H1 (cell line): ENCODE results near the gene GIT1. TPM values are rescaled to one million over a fixed set of nuclear protein-coding genes. Genes with fewer than 3 reads are reported as not detected.

Experiments
- CTCF ChIA-PET: fragments of 300-600 bp; sonication (Branson Sonifier 250); formaldehyde crosslinking; loops from one replicate; lab custom pipeline; 2021; ENCODE audit not compliant: partially characterized antibody; lab: Charles Lee
- POLR2A ChIA-PET: fragments of 300-600 bp; sonication (Branson Sonifier 250); formaldehyde crosslinking; loops from one replicate; lab custom pipeline; 2021; ENCODE audit warnings: inconsistent platforms; ENCODE audit not compliant: partially characterized antibody; lab: Charles Lee
- DNase-seq, 2 experiments: peaks; one replicate each; pipeline versions ENCODE4 v3.0.0 to v3.0.0-alpha.2; 2010 to 2022; ENCODE audit warnings: low spot score in 2 of 2, low read depth in 1 of 2, mixed read lengths in 1 of 2
- FAIRE-seq: peaks from 2 replicates; lab custom pipeline; 2011; peaks lifted over from hg19 to GRCh38; lab: Jason Lieb, UNC
- H2AFZ ChIP-seq: 2 replicates; pipeline ENCODE4 v1.8.1; 2012; ENCODE audit warnings: low read length, inconsistent platforms
- H2AK5ac ChIP-seq: 2 replicates; pipeline ENCODE4 v1.6.1; 2013; ENCODE audit warnings: low read depth, low read length
- H2BK120ac ChIP-seq: replicated peaks from 2 replicates; pipeline ENCODE3; 2013; ENCODE audit warnings: low read depth, low read length, inconsistent platforms
- H2BK12ac ChIP-seq: 2 replicates; pipeline ENCODE4 v1.6.1; 2013; ENCODE audit warnings: low read depth, low read length
- H2BK15ac ChIP-seq: 2 replicates; pipeline ENCODE4 v1.6.1; 2013; ENCODE audit warnings: low read length
- H2BK20ac ChIP-seq: 2 replicates; pipeline ENCODE4 v1.6.1; 2013; ENCODE audit warnings: low read length
- H2BK5ac ChIP-seq: 2 replicates; pipeline ENCODE4 v1.6.1; 2013; ENCODE audit warnings: low read depth, low read length
- H3K14ac ChIP-seq: 2 replicates; pipeline ENCODE4 v1.6.1; 2013; ENCODE audit warnings: inconsistent platforms; ENCODE audit not compliant: insufficient read length
- H3K18ac ChIP-seq: 2 replicates; pipeline ENCODE4 v1.6.1; 2013; ENCODE audit warnings: low read length; ENCODE audit errors: extremely low read depth
- H3K23ac ChIP-seq: 2 replicates; pipeline ENCODE4 v1.6.1; 2013; ENCODE audit warnings: inconsistent platforms; ENCODE audit not compliant: insufficient read length
- H3K23me2 ChIP-seq: 2 replicates; pipeline ENCODE4 v1.6.1; 2013; ENCODE audit warnings: low read depth, low read length
- H3K27ac ChIP-seq: 2 replicates; pipeline ENCODE4 v1.6.1; 2011; ENCODE audit warnings: low read depth, low read length, inconsistent platforms
- H3K27me3 ChIP-seq, 4 experiments: replicated peaks in 1 of 4; 1 replicate in 1 of 4; 2 replicates in 3 of 4; pipeline versions ENCODE4 v1.6.1 to v1.8.1; 2011 to 2013; ENCODE audit warnings: low read length in 3 of 4, mild to moderate bottlenecking in 3 of 4, inconsistent platforms in 2 of 4, mixed read lengths in 2 of 4, moderate library complexity in 1 of 4; ENCODE audit not compliant: control insufficient read depth in 3 of 4, insufficient read depth in 3 of 4; ENCODE audit errors: extremely low read depth in 1 of 4
- H3K36me3 ChIP-seq, 4 experiments: 2 replicates each; pipeline versions ENCODE4 v1.6.1 to v1.8.1; 2011 to 2013; ENCODE audit warnings: mild to moderate bottlenecking in 4 of 4, low read length in 3 of 4, moderate library complexity in 2 of 4, control low read depth in 1 of 4, inconsistent platforms in 1 of 4; ENCODE audit not compliant: insufficient read depth in 4 of 4, control insufficient read depth in 2 of 4
- H3K4ac ChIP-seq: replicated peaks from 2 replicates; pipeline ENCODE3; 2013; ENCODE audit warnings: low read length, low read depth, mixed read lengths, inconsistent platforms; ENCODE audit not compliant: insufficient read length
- H3K4me1 ChIP-seq, 4 experiments: replicated peaks in 1 of 4; 1 replicate in 1 of 4; 2 replicates in 3 of 4; pipeline versions ENCODE4 v1.6.1 to v1.8.1; 2011 to 2013; ENCODE audit warnings: low read length in 3 of 4, inconsistent platforms in 2 of 4, mixed read lengths in 1 of 4; ENCODE audit not compliant: insufficient read depth in 4 of 4, control insufficient read depth in 3 of 4
- H3K4me2 ChIP-seq, 2 experiments: 2 replicates each; pipeline versions ENCODE4 v1.6.1 to v1.8.1; 2011 to 2013; ENCODE audit warnings: low read depth in 2 of 2, low read length in 2 of 2, control low read depth in 1 of 2, inconsistent platforms in 1 of 2, mild to moderate bottlenecking in 1 of 2; ENCODE audit not compliant: insufficient read depth in 1 of 2
- H3K4me3 ChIP-seq, 4 experiments: fragments of 200-600, 300-600 bp in 1 of 4; sonication (generic), shearing (Covaris generic), sonication (Bioruptor Twin) in 1 of 4; 2 replicates each; pipeline versions ENCODE4 v1.5.1 to v1.8.1; 2011 to 2016; ENCODE audit warnings: low read length in 4 of 4, low read depth in 3 of 4, control low read depth in 2 of 4, inconsistent platforms in 2 of 4, mild to moderate bottlenecking in 2 of 4, mixed read lengths in 1 of 4, moderate library complexity in 1 of 4; ENCODE audit not compliant: insufficient read depth in 2 of 4; ENCODE audit errors: extremely low read depth in 1 of 4
- H3K56ac ChIP-seq: replicated peaks from 2 replicates; pipeline ENCODE3; 2013; ENCODE audit warnings: low read depth, mild to moderate bottlenecking, mixed read lengths, low read length, inconsistent platforms; ENCODE audit not compliant: insufficient read length
- H3K79me1 ChIP-seq: 2 replicates; pipeline ENCODE4 v1.6.1; 2013; ENCODE audit warnings: low read depth, low read length, control low read depth
- H3K79me2 ChIP-seq, 2 experiments: 2 replicates each; pipeline versions ENCODE4 v1.6.1 to v1.8.1; 2012 to 2013; ENCODE audit warnings: low read length in 2 of 2, mild to moderate bottlenecking in 2 of 2, inconsistent platforms in 1 of 2; ENCODE audit not compliant: insufficient read depth in 2 of 2, control insufficient read depth in 1 of 2
- H3K9ac ChIP-seq, 4 experiments: replicated peaks in 1 of 4; 1 replicate in 1 of 4; 2 replicates in 3 of 4; pipeline versions ENCODE4 v1.6.1 to v1.8.1; 2011 to 2013; ENCODE audit warnings: low read depth in 3 of 4, low read length in 3 of 4, control low read depth in 2 of 4, mild to moderate bottlenecking in 2 of 4, moderate library complexity in 2 of 4, inconsistent platforms in 1 of 4; ENCODE audit errors: extremely low read depth in 1 of 4
- H3K9me3 ChIP-seq, 2 experiments: 2 replicates each; pipeline versions ENCODE4 v1.6.1 to v1.8.1; 2012 to 2013; ENCODE audit warnings: mild to moderate bottlenecking in 2 of 2, moderate library complexity in 2 of 2, control low read depth in 1 of 2, inconsistent platforms in 1 of 2, low read depth in 1 of 2, low read length in 1 of 2, mixed read lengths in 1 of 2; ENCODE audit not compliant: insufficient read depth in 2 of 2
- H4K20me1 ChIP-seq, 2 experiments: replicated peaks in 1 of 2; 2 replicates each; pipeline versions ENCODE3 to v1.8.1; 2011 to 2013; ENCODE audit warnings: inconsistent platforms in 2 of 2, low read length in 2 of 2, mild to moderate bottlenecking in 1 of 2; ENCODE audit not compliant: insufficient read depth in 2 of 2, control insufficient read depth in 1 of 2
- H4K5ac ChIP-seq: 2 replicates; pipeline ENCODE4 v1.6.1; 2013; ENCODE audit warnings: low read length, low read depth, mixed read lengths, inconsistent platforms; ENCODE audit not compliant: insufficient read length
- H4K8ac ChIP-seq: 2 replicates; pipeline ENCODE4 v1.8.0; 2013; ENCODE audit warnings: mild to moderate bottlenecking, moderate library complexity, low read length, inconsistent platforms; ENCODE audit not compliant: insufficient read depth; ENCODE audit errors: extremely low read depth
- H4K91ac ChIP-seq: replicated peaks from 2 replicates; pipeline ENCODE3; 2013; ENCODE audit warnings: low read length, mixed read lengths, inconsistent platforms; ENCODE audit not compliant: insufficient read length
- ATF2 ChIP-seq: IDR thresholded peaks from 2 replicates; pipeline ENCODE4 v1.6.1; 2012; ENCODE audit warnings: low read length, inconsistent platforms
- BRCA1 ChIP-seq: IDR thresholded peaks from 2 replicates; pipeline ENCODE4 v1.6.1; 2012; ENCODE audit warnings: low read depth, low read length, improper control_type of control experiment
- CTCF ChIP-seq, 3 experiments: IDR thresholded peaks; 1 replicate in 2 of 3; 2 replicates in 1 of 3; pipeline versions ENCODE4 v1.5.1 to v1.6.1; 2011; ENCODE audit warnings: low read length in 3 of 3, mild to moderate bottlenecking in 3 of 3, inconsistent platforms in 2 of 3, low read depth in 1 of 3, moderate library complexity in 1 of 3; ENCODE audit not compliant: insufficient read depth in 1 of 3; ENCODE audit errors: control extremely low read depth in 1 of 3
- PHF8 ChIP-seq: fragments of 200-600 bp; sonication (generic); conservative IDR thresholded peaks from 2 replicates; pipeline ENCODE4 v1.7.1; 2012; ENCODE audit warnings: low read depth, mild to moderate bottlenecking, inconsistent platforms, low read length, moderate library complexity
- POU5F1 ChIP-seq: IDR thresholded peaks from 2 replicates; pipeline ENCODE4 v1.6.1; 2011; ENCODE audit warnings: low read depth, mild to moderate bottlenecking, low read length, moderate library complexity
- RBBP5 ChIP-seq: IDR thresholded peaks from 2 replicates; pipeline ENCODE4 v1.7.1; 2012; ENCODE audit warnings: low read depth, mild to moderate bottlenecking, inconsistent platforms, low read length, moderate library complexity, borderline replicate concordance
- RNF2 ChIP-seq: fragments of 200-900, 300-1000 bp; sonication (generic); IDR thresholded peaks from 2 replicates; pipeline ENCODE4 v1.7.1; 2016; ENCODE audit warnings: borderline replicate concordance, low read depth, mild to moderate bottlenecking, antibody characterized with exemption, low read length; ENCODE audit not compliant: poor library complexity, severe bottlenecking; ENCODE audit errors: missing control alignments
- SAP30 ChIP-seq: fragments of 300-600 bp; sonication (generic); IDR thresholded peaks from 2 replicates; pipeline ENCODE4 v1.7.1; 2012; ENCODE audit warnings: low read length, moderate library complexity, mild to moderate bottlenecking, inconsistent platforms; ENCODE audit not compliant: insufficient read depth, insufficient replicate concordance
- SIX5 ChIP-seq: IDR thresholded peaks from 2 replicates; pipeline ENCODE4 v1.6.1; 2011; ENCODE audit warnings: mild to moderate bottlenecking, low read depth, low read length
- polyA plus RNA-seq, 7 experiments: library from polyadenylated mRNA; depleted of rRNA in 3 of 7; stranded (reverse) in 5 of 7; unstranded in 2 of 7; fragments of >200 nt in 5 of 7; fragments of 200-250 nt in 2 of 7; gene quantifications; 1 replicate in 5 of 7; 2 replicates in 1 of 7; 4 replicates in 1 of 7; pipeline versions ENCODE4 v1.2.1 to v1.2.3, GENCODE V29; 2011 to 2013; ENCODE audit warnings: missing spikeins in 2 of 7, mixed read lengths in 2 of 7
- total RNA-seq: library from RNA; stranded (reverse); fragmentation: NEBNext Ultra II Directional; extraction: Animal tissue kit (Norgen Biotek cat#: 25700); gene quantifications from 2 replicates; pipeline ENCODE4 v1.2.1, GENCODE V29; 2021

GIT1 gene
- total and polyA plus RNA-seq, 2 of the 8 experiments (the other 6 are each of a cell fraction or from before 2014, with no cell fraction given): 62.4 to 63.0 TPM

GRCh38 chr17:29619251-29619650 is 29.8 kb upstream of the GIT1 start:
- CTCF ChIA-PET: interaction anchor here (0.8 to 13.1 kb wide), 10 partner anchors 9 to 50 kb away, joined by 3 to 193 read pairs (median 38); partner anchors contain the start of genes ABHD15, ANKRD13B and TP53I13
- no peak overlapping the region for H3K23ac ChIP-seq
- H3K23me2 ChIP-seq: peaks cover 25% of the 10 kb centered on the region
- no peak overlapping the region for H3K18ac ChIP-seq
- no peak overlapping the region for H4K8ac ChIP-seq
- no peaks in the 10 kb centered on the region for H3K79me1 ChIP-seq
- no peaks in the 10 kb centered on the region for H3K79me2 ChIP-seq
- no peak overlapping the region for H2BK120ac ChIP-seq
- no peak overlapping the region for H2BK15ac ChIP-seq
- H4K91ac ChIP-seq: peak overlapping the region; percentile 5
- no peaks in the 10 kb centered on the region for H3K9me3 ChIP-seq
- no peak overlapping the region for H4K5ac ChIP-seq
- no peak overlapping the region for H2AFZ ChIP-seq
- no peak overlapping the region for H3K4me2 ChIP-seq
- H2BK5ac ChIP-seq: no peak overlapping the region
- peaks cover 5 to 6% of the 10 kb centered on the region in 2 experiments for H4K20me1 ChIP-seq
- H3K27ac ChIP-seq: no peak overlapping the region
- H3K27me3 ChIP-seq: peaks cover 22 to 74% (median 58%) of the 10 kb centered on the region in 4 experiments
- FAIRE-seq (no peak), DNase-seq (no peak)
- H2BK20ac ChIP-seq: no peak overlapping the region
- no peak overlapping the region for H2BK12ac ChIP-seq
- no peak overlapping the region for H3K56ac ChIP-seq
- no peak overlapping the region for H3K14ac ChIP-seq
- POLR2A ChIA-PET: no interaction called here
- H3K4ac ChIP-seq: no peak overlapping the region
- no peak overlapping the region for H3K9ac ChIP-seq
- H3K4me3 ChIP-seq: no peak overlapping the region
- no peaks in the 10 kb centered on the region for H3K36me3 ChIP-seq
- peak overlapping the region; percentile 54; the same call in 1 of the 2 replicates for H2AK5ac ChIP-seq
- peaks cover 21 to 47% (median 36%) of the 10 kb centered on the region in 4 experiments for H3K4me1 ChIP-seq
- no peak for TF ChIP-seq BRCA1
- no peak for TF ChIP-seq ATF2
- peak; percentile 57 to 63 (median 61) for TF ChIP-seq CTCF (IDR thresholded peaks at IDR 0.05; ENCODE audit: control extremely low read depth in 1 of 3, insufficient read depth in 1 of 3, low read depth in 1 of 3, low read length in 3 of 3)
- no peak for TF ChIP-seq RNF2
- TF ChIP-seq SAP30: no peak
- TF ChIP-seq PHF8: no peak
- TF ChIP-seq SIX5: no peak
- TF ChIP-seq RBBP5: no peak
- no peak for TF ChIP-seq POU5F1
